Gastrocnemius medialis (tissue), 4 donors: ENCODE results near the gene RMDN2.
"Not testable (repeated sequence)": the region's sequence is repeated elsewhere in the genome, so short reads cannot be mapped to it uniquely, and the experiment has no call there.

Experiments used
- POLR2A ChIP-seq, 2 donors: fragments of 450-650 bp; IDR thresholded peaks; one replicate each; pipeline ENCODE4 v1.6.1; 2017; ENCODE audit warnings: antibody characterized with exemption in 2 of 2, mild to moderate bottlenecking in 2 of 2, moderate library complexity in 2 of 2
- TF ChIP-seq, protein P1 (sequence below), 5 experiments: fragments of 450-650 bp in 3 of 5; fragments of 200-600 bp in 2 of 5; sonication (generic) in 2 of 5; IDR thresholded peaks in 4 of 5; conservative IDR thresholded peaks in 1 of 5; 1 replicate in 4 of 5; 2 replicates in 1 of 5; pipeline ENCODE4 v1.5.1; 2016 to 2019; ENCODE audit warnings: antibody characterized with exemption in 5 of 5, mild to moderate bottlenecking in 3 of 5, moderate library complexity in 3 of 5

DNA sequence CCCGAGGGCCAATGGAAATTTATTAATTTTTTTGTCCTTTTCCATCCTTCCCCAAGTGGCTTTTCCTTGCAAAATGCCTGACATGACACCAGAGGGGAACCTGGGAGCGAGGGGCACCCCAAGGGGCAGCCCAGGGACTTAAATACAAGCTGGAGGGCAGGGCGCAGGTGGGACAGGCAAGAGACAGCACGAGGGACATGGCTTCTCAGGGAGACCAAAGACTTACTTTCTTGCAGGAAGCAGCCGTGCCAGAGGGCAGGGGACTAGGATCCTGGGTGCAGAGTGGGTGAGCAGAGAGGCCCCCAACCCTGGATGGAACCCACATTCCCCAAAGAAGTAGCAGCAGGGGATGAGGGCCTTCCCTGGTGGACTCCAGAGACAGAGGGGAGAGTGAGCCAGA is 5.3 kb downstream of the RMDN2 start:
- TF ChIP-seq, protein P1, sequence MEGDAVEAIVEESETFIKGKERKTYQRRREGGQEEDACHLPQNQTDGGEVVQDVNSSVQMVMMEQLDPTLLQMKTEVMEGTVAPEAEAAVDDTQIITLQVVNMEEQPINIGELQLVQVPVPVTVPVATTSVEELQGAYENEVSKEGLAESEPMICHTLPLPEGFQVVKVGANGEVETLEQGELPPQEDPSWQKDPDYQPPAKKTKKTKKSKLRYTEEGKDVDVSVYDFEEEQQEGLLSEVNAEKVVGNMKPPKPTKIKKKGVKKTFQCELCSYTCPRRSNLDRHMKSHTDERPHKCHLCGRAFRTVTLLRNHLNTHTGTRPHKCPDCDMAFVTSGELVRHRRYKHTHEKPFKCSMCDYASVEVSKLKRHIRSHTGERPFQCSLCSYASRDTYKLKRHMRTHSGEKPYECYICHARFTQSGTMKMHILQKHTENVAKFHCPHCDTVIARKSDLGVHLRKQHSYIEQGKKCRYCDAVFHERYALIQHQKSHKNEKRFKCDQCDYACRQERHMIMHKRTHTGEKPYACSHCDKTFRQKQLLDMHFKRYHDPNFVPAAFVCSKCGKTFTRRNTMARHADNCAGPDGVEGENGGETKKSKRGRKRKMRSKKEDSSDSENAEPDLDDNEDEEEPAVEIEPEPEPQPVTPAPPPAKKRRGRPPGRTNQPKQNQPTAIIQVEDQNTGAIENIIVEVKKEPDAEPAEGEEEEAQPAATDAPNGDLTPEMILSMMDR (IDR thresholded peaks at IDR 0.05 in 4 of 5, conservative IDR thresholded peaks at IDR 0.05 in 1 of 5): not testable (repeated sequence)
- not testable (repeated sequence) for TF ChIP-seq POLR2A (IDR thresholded peaks at IDR 0.05)
